Measurements from ENCODE around the gene XDH. TPM values are rescaled to one million over a fixed set of nuclear protein-coding genes. Genes with fewer than 3 reads are reported as not detected.

XDH gene
- total and polyA plus RNA-seq, 9 donors: 0.12 to 0.13 TPM; not detected in 7

DNA sequence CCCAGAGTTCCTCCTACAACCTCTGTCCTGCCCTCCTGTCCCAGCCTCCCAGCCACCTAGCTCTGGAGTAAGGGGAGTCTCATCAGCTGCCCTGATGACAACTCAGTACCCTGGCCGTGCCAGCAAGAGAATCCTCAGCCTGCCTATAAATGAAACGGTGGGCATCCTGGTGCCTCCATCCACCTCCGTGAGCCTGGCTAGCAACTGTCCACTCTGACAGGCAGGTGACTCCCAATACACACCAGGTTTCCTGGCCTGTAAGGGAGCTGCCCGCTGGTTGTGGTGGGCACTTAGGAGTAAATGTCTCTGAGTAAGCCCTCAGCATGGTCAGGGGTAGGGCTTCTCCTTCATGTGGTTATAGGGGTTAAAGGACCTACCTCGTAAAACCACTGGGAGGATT is 81.5 kb downstream of the XDH start:
- 67 to 74% (median 71%) methylated on average over 5 of the region's 5 CpGs for WGBS, 3 donors
- intact Hi-C loops (cut with DNase I): loop anchor here in 2 of 4 donors (10.0 kb wide), 3 partner anchors 98 to 618 kb away; partner anchors contain the start of gene EHD3 (in 1 of the 2)
- no peaks in the 10 kb centered on the region for H3K4me1 ChIP-seq (ENCODE audit: insufficient read depth)
- no peak overlapping the region for H3K4me3 ChIP-seq
- H3K27me3 ChIP-seq: no peaks in the 10 kb centered on the region
- H3K9me3 ChIP-seq: no peaks in the 10 kb centered on the region
- TF ChIP-seq EP300 (IDR thresholded peaks at IDR 0.05): no peak
- TF ChIP-seq, protein P1, sequence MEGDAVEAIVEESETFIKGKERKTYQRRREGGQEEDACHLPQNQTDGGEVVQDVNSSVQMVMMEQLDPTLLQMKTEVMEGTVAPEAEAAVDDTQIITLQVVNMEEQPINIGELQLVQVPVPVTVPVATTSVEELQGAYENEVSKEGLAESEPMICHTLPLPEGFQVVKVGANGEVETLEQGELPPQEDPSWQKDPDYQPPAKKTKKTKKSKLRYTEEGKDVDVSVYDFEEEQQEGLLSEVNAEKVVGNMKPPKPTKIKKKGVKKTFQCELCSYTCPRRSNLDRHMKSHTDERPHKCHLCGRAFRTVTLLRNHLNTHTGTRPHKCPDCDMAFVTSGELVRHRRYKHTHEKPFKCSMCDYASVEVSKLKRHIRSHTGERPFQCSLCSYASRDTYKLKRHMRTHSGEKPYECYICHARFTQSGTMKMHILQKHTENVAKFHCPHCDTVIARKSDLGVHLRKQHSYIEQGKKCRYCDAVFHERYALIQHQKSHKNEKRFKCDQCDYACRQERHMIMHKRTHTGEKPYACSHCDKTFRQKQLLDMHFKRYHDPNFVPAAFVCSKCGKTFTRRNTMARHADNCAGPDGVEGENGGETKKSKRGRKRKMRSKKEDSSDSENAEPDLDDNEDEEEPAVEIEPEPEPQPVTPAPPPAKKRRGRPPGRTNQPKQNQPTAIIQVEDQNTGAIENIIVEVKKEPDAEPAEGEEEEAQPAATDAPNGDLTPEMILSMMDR (IDR thresholded peaks at IDR 0.05): no peak
- no peak for TF ChIP-seq POLR2A (IDR thresholded peaks at IDR 0.05)
- no peak for DNase-seq
- no peak overlapping the region for H3K27ac ChIP-seq
- H3K36me3 ChIP-seq: no peaks in the 10 kb centered on the region

DNA sequence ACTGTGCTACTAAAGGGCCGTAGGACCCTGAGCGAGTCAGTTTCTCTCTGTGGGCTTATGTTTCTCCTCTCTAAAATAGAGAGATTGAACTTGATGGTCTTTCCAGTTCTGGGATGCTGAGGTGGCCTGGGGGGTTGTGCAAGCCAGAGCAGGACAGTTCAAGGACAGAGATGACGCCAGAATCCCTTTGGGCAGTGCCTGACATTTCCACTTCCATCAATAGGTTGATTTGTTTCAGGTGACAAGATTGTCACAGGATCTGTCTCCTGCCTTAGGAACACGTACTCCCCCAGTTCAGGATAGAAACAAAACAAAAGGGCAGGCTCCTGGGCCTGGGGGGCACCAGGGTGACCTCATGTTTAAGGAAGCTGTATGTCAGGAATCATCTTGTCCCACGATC is 82.0 kb downstream of the XDH start:
- Histone ChIP-seq H3K27me3 (no peaks in the 10 kb centered on the region), H3K4me3 (no peak overlapping the region), H3K36me3 (no peaks in the 10 kb centered on the region), H3K9me3 (no peaks in the 10 kb centered on the region), H3K27ac (no peak overlapping the region), H3K4me1 (ENCODE audit: insufficient read depth) (no peaks in the 10 kb centered on the region)
- intact Hi-C loops (cut with DNase I): loop anchor here in 2 of 4 donors (10.0 kb wide), 3 partner anchors 98 to 618 kb away; partner anchors contain the start of gene EHD3 (in 1 of the 2)
- 65 to 68% (median 66%) methylated on average over 5 of the region's 5 CpGs for WGBS, 3 donors
- DNase-seq: no peak
- TF ChIP-seq EP300 (IDR thresholded peaks at IDR 0.05) (no peak), POLR2A (IDR thresholded peaks at IDR 0.05) (no peak)
- TF ChIP-seq, protein P1 (IDR thresholded peaks at IDR 0.05): no peak

DNA sequence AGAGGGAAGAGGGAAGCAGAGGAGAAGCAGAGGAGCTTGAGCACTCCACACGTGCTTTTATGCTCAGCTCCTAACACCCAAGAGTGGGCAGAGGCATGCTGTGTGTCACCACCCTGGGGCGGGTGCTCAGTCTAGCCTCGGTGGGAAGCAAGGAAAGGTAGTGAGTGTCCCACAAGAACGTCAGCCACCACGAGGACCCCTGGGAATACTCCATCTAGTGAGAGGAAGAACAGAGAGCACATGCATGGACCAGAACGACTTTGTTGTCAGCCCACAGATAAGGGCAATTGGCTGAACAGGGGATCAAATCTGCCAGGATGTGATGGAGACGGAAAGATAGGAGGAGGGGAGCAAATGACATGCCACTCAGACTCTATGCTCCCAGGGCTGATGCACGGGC is 83.4 kb downstream of the XDH start:
- no peak for TF ChIP-seq POLR2A (IDR thresholded peaks at IDR 0.05)
- TF ChIP-seq EP300 (IDR thresholded peaks at IDR 0.05): no peak
- TF ChIP-seq, protein P1 (IDR thresholded peaks at IDR 0.05): no peak
- H3K4me1 ChIP-seq (ENCODE audit: insufficient read depth): no peaks in the 10 kb centered on the region
- H3K27ac ChIP-seq: no peak overlapping the region
- 50 to 56% (median 51%) methylated on average over 8 of the region's 8 CpGs for WGBS, 3 donors
- H3K4me3 ChIP-seq: no peak overlapping the region
- no peaks in the 10 kb centered on the region for H3K27me3 ChIP-seq
- no peaks in the 10 kb centered on the region for H3K36me3 ChIP-seq
- DNase-seq: no peak
- no peaks in the 10 kb centered on the region for H3K9me3 ChIP-seq
- intact Hi-C loops (cut with DNase I): loop anchor here in 2 of 4 donors (10.0 kb wide), 3 partner anchors 96 to 616 kb away; partner anchors contain the start of gene EHD3 (in 1 of the 2)

DNA sequence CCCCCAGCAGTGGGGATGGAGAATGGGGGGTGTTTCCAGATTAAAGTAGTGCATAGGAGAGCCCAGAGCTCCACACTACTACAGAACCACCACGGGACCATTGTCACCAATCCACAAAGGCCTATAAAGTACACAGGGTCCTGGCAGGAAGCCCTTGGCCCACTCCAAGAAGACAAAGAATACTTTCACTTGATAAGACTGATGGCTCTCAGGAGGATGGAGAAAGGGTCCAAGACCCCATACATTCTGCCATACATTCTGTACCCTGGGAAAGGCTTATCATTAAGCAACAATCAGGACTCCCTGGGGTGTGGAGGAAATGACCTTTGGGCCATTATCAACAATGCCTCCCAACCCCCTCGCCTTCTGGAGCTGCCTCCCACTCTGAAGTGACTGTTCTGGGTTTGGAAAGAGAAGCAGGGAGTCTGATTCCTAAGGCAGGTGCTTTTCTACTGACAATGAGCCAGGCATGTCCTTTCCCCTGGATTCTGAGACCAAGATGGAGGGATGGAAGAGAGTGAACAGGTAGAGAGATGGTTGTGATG is 85.4 kb downstream of the XDH start:
- Histone ChIP-seq H3K4me3 (no peak overlapping the region), H3K9me3 (no peaks in the 10 kb centered on the region), H3K36me3 (no peaks in the 10 kb centered on the region), H3K27ac (no peak overlapping the region), H3K4me1 (ENCODE audit: insufficient read depth) (no peaks in the 10 kb centered on the region), H3K27me3 (no peaks in the 10 kb centered on the region)
- no peak for DNase-seq
- TF ChIP-seq EP300 (IDR thresholded peaks at IDR 0.05) (no peak), POLR2A (IDR thresholded peaks at IDR 0.05) (no peak)
- TF ChIP-seq, protein P1 (IDR thresholded peaks at IDR 0.05): no peak
- WGBS, 3 donors: 35 to 68% (median 60%) methylated on average over 2 of the region's 2 CpGs
- intact Hi-C loops (cut with DNase I): no loop called here

Data from ovary (tissue), 9 donors.